T-helper 1 cell treated with Interleukin-12 subunit alpha and Interleukin-12 subunit beta and Interleukin-4 antibody, amounts not matched to agents 30 μg/mL and 1 μg/mL, for 36 hours (primary cell): ENCODE measurements around the gene DPPA4.

Experiments
- H3K27ac Mint-ChIP-seq: one replicate; pipeline ENCODE4 v1.8.0; 2021; ENCODE audit warnings: mild to moderate bottlenecking, mixed read lengths
- H3K27me3 Mint-ChIP-seq: one replicate; pipeline ENCODE4 v1.8.0; 2021; ENCODE audit warnings: low read depth, mixed read lengths
- H3K36me3 Mint-ChIP-seq: one replicate; pipeline ENCODE4 v1.8.0; 2021; ENCODE audit warnings: low read depth, mixed read lengths
- H3K4me1 Mint-ChIP-seq: one replicate; pipeline ENCODE4 v1.8.0; 2021; ENCODE audit warnings: low read depth, mixed read lengths
- H3K4me3 Mint-ChIP-seq: one replicate; pipeline ENCODE4 v1.8.0; 2021; ENCODE audit warnings: mild to moderate bottlenecking, moderate library complexity, mixed read lengths
- H3K9me3 Mint-ChIP-seq: one replicate; pipeline ENCODE4 v1.8.0; 2021; ENCODE audit warnings: mixed read lengths

The DPPA4 gene

DNA sequence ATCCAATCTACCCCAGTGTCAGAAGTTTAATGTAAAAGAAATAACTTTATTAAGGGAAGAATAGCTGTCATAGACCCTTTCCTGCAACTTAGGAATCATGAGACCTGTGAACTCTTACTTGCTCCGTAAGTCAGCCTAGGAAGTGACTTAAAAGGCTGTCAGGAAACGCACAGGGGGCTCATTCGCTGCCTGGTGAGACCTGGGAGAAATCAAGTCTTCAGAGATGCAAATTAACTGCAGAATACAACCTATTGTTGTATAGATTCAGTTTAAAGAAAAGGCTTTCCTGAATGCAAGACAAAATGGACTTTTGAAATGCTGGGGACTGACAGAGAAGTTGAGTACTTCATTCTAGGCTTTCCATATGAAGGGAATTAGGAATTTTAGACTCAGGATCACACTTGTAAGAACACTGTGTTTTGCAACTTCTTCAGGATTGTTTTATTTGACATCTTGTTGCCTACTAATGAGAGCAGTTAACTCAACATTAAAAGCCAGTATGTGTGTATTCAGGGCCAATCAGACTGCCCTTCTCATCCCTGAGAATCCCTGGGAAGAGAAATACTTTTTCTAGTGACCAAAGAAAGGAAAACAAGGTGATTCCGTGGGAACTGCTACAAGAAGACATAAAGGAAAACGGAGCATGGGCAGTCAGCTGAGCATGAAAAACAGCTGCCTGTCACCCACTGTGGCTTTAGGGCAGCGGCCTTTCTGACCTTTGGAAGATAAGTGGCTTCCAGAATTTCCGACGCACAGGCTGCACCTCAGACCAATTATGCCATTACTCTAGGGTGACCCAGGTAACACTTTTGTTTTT is 18.5 kb upstream of the DPPA4 start:
- no peaks in the 10 kb centered on the region for H3K36me3 Mint-ChIP-seq
- no peak overlapping the region for H3K27ac Mint-ChIP-seq
- H3K27me3 Mint-ChIP-seq: peaks cover 6% of the 10 kb centered on the region
- no peaks in the 10 kb centered on the region for H3K4me1 Mint-ChIP-seq
- H3K9me3 Mint-ChIP-seq: no peaks in the 10 kb centered on the region
- H3K4me3 Mint-ChIP-seq: no peak overlapping the region

DNA sequence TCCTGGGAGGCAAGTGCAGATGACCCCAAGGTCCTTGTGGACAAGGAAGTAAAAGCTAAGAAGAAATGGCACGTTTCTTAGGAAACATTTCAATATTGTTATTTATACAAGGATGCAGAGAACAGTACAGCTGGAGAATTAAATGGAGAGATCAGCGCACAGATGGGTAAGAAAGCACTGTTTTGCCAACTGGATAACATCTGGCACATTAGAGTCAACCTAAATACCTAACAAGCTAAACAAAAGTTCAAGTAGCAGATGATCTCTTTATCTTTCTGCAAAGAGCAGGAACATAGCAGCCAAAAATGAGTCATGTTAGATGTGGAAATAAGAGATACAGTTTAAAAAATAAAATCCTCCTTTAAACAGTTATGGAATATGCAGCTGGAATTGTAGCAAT is 15.7 kb upstream of the DPPA4 start:
- H3K27me3 Mint-ChIP-seq: peaks cover 6% of the 10 kb centered on the region
- no peak overlapping the region for H3K4me3 Mint-ChIP-seq
- no peaks in the 10 kb centered on the region for H3K4me1 Mint-ChIP-seq
- no peak overlapping the region for H3K27ac Mint-ChIP-seq
- H3K9me3 Mint-ChIP-seq: no peaks in the 10 kb centered on the region
- no peaks in the 10 kb centered on the region for H3K36me3 Mint-ChIP-seq

DNA sequence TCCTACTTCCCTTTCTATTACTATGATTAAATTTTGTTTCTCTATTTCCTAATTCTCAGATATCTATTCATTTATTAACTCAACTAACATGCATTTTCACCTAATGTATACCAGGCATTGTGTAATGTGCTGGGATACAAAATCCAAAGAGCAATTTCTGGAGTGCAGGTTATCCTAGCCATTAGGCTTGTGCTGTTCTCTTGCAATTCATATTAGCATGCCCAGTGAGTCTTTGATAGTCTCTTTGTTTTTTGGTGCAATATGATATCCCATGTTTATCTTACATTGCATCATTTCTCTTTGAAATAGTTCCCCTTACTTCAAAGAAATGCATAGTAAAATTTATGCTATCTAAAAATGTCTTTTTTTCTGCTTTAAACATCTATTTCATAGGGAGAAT is 13.9 kb upstream of the DPPA4 start:
- H3K27me3 Mint-ChIP-seq: no peaks in the 10 kb centered on the region
- no peaks in the 10 kb centered on the region for H3K9me3 Mint-ChIP-seq

DNA sequence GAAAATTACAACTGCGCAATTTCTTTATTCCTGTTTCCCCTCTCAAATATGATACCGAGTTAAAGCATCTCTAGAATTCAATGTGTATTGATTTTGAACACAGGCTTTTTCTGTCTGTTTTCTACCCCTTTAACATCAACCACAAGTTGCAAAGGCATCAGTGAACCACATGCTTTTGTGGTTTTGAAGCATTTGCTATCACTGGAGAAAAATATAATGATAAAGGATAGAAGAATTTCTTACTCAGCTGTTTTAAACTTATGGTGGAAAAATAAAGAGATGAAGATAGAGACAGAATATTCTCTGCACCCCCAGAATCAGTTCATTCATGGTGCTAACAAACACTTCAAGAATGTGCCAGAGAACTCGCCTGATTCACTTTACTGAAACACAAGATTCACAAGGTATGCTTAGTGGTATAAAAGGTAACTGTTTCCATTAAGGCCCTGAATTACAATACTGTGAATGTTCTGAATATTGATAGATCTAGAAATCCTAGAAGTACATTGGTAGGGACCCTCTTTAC is 9.5 kb upstream of the DPPA4 start:
- no peak overlapping the region for H3K27ac Mint-ChIP-seq
- H3K4me3 Mint-ChIP-seq: no peak overlapping the region
- H3K36me3 Mint-ChIP-seq: no peaks in the 10 kb centered on the region
- no peaks in the 10 kb centered on the region for H3K9me3 Mint-ChIP-seq
- no peaks in the 10 kb centered on the region for H3K4me1 Mint-ChIP-seq
- H3K27me3 Mint-ChIP-seq: no peaks in the 10 kb centered on the region

More for the DNA sequence above, 13.9 kb upstream of the DPPA4 start:
- H3K4me1 Mint-ChIP-seq: no peaks in the 10 kb centered on the region
- no peak overlapping the region for H3K4me3 Mint-ChIP-seq
- H3K36me3 Mint-ChIP-seq: no peaks in the 10 kb centered on the region
- H3K27ac Mint-ChIP-seq: no peak overlapping the region

DNA sequence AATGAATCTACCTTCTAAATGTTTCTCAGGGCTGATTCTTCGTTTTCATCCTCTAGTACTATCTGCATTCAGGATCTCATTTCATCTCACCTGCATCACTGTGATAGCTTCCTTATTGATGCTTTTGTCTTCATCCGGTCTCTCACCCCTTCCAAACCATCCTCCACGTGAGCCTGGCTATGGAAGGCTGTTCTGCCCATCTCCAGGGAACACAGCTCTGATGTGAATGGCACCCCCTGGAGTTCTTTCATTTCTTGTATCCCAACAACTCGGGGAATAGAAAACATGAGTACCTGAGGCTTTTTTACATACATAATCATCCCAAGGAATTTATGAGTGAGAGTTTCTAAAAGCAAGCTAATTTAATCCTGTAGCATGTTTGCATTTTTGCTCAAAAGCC is 8.8 kb upstream of the DPPA4 start:
- Mint-ChIP-seq H3K4me3 (no peak overlapping the region), H3K27ac (no peak overlapping the region), H3K27me3 (no peaks in the 10 kb centered on the region), H3K9me3 (no peaks in the 10 kb centered on the region), H3K4me1 (no peaks in the 10 kb centered on the region), H3K36me3 (no peaks in the 10 kb centered on the region)

DNA sequence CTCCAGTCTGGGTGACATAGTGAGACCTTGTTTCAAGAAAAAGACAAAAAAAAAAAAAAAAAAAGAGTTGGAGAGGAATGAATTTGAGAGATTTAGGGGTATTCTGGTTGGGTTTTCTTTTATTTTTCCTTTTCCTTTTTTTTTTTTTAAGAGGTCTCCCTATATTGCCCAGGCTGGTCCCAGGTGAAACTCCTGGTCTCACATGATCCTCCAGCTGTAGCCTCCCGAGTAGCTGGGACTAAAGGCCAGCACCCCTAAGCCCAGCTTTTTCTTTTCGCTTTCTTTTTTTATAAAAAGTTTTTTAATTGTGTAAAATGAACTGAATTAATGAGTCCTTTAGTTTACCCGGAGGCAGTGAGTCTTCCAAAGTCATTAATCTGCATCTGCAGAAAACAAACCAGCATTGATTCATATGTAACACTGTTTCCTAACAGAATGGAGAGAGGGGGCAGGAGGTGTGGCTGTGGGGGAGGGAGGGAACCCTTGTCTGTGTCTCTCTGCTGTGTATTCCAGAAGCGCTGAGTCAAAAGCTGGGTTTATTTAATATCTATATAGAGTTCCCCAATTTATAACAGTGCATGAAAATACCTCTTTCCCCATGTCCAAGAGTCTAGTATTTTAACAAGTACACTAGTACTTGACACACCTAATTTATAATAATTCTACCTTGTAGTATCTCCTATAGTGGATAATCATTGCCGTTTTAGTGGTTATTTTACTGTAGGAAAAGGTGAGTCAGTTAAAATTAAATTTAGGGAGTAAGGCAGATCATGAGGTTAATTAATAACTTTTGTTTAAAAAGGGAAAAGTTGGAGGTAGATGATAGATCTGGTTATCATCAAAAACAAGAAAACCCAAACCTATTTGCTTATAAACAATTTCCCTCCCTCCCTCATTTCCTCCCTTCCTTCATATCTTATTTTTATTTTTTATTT is 2.6 kb upstream of the DPPA4 start:
- H3K4me1 Mint-ChIP-seq: peaks cover 2% of the 10 kb centered on the region
- H3K4me3 Mint-ChIP-seq: no peak overlapping the region
- peaks cover 30% of the 10 kb centered on the region for H3K27me3 Mint-ChIP-seq
- peaks cover 3% of the 10 kb centered on the region for H3K36me3 Mint-ChIP-seq
- H3K27ac Mint-ChIP-seq: no peak overlapping the region
- no peaks in the 10 kb centered on the region for H3K9me3 Mint-ChIP-seq

DNA sequence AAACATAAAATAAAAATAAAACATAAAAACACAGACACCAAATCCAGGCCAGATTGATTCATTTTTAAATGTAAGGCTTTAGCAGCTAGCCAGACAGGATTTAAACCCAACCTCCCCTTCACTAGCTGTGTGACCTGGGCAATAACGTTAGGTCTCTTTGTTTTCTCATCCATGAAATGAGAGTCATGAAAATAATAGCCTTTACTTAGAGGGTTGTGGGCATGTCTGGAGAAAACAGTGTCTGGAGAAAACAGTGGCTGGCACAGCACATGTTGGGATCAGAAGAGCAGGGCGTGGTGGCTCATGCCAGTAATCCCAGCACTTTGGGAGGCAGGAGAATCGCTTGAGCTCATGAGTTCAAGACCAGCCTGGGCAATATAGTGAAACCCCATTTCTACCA is 1.9 kb upstream of the DPPA4 start:
- Mint-ChIP-seq H3K4me3 (no peak overlapping the region), H3K4me1 (peaks cover 2% of the 10 kb centered on the region), H3K36me3 (peaks cover 3% of the 10 kb centered on the region), H3K27me3 (peaks cover 30% of the 10 kb centered on the region), H3K9me3 (no peaks in the 10 kb centered on the region), H3K27ac (no peak overlapping the region)

DNA sequence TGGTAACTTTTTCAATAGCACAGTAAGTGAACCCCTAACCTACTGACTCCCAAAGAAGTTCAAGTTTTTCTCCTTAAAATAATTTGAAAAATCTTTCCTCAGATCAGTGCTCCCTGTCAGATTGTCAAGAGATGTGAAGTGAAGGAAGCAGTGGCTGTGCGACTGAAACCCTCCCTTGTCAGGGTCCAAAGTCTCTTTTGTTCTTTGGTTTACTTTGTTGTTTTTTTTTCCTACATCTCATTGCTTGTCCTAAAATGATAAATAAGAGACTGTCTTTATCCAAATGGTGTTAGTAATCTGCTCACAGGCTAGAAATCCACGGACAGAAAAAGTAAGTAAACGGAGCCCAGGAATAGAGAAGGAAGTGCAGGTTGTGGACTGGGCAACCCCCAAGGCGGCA is 976 bp upstream of the DPPA4 start:
- H3K9me3 Mint-ChIP-seq: no peaks in the 10 kb centered on the region
- no peak overlapping the region for H3K4me3 Mint-ChIP-seq
- H3K36me3 Mint-ChIP-seq: peaks cover 3% of the 10 kb centered on the region
- peaks cover 2% of the 10 kb centered on the region for H3K4me1 Mint-ChIP-seq
- no peak overlapping the region for H3K27ac Mint-ChIP-seq
- H3K27me3 Mint-ChIP-seq: peaks cover 30% of the 10 kb centered on the region

DNA sequence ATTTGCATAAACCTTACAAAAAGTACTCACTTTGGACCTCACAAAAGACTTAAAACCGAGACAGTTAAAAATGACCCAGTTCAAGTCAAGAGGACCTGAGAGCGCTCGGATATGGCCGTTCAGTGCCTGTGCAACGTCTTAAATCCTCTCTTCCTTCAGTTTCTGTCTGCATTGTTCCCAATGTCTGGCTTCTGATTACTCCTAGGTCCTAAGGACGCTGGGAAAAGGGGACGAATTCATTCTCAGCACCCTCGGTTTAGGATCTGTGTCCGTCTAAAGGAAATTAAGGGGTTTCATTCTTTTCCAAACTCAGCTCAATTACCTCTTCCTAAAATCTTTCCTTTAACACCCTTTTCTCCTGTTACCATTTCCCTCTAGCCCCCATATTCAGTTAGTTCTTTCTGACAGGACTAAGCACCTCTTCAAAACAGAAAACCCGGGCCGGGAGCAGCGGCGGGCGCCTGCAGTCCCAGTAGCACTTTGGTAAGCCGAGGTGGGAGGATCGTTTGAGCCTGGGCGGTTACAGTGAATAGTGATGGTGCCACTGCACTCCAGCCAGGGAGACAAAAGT is 970 bp downstream of the DPPA4 start:
- Mint-ChIP-seq H3K9me3 (no peaks in the 10 kb centered on the region), H3K4me3 (peak overlapping the region; percentile 41), H3K27ac (no peak overlapping the region), H3K4me1 (peaks cover 2% of the 10 kb centered on the region), H3K27me3 (peaks cover 30% of the 10 kb centered on the region), H3K36me3 (peaks cover 3% of the 10 kb centered on the region)

DNA sequence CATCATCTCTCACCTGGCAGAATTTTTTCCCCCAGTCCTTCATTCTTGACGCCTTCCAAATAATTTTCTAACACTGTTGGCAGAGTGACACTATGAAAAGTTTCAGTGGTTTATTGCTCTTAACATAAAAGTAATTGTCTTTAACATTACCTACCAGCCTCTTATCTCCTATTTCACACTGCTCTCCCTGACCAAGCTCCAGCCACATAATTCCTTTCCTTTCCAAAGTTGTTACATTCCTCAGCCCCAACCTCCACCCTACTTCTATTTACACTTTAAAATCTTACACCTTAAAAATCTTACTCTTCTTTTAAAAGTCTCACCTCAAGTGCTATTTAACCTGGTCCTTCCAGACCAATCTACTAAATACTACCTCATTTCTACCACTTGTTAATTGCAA is 2.8 kb downstream of the DPPA4 start:
- H3K27ac Mint-ChIP-seq: no peak overlapping the region
- H3K9me3 Mint-ChIP-seq: no peaks in the 10 kb centered on the region
- H3K36me3 Mint-ChIP-seq: peaks cover 3% of the 10 kb centered on the region
- peaks cover 2% of the 10 kb centered on the region for H3K4me1 Mint-ChIP-seq
- no peak overlapping the region for H3K4me3 Mint-ChIP-seq
- H3K27me3 Mint-ChIP-seq: peaks cover 30% of the 10 kb centered on the region

DNA sequence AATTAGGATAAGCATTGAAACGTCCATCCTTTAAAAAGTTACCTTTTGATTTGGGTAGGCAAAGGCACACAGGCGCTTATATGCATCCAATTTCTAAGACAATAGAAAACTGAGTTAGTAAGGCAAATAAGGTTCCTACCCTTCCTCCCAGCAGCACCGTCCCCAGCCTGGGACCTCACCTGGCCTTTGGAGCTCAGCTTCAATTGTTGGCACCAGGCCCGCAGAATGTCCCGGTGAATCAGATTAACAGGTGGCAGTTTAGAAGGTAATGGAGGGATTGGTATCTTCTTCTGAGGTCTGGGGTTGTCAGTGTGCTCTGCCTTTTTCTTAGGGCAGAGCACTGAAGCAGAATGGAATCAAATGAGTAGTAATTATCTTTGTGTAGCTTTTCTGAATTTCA is 5.7 kb downstream of the DPPA4 start:
- Mint-ChIP-seq H3K4me1 (peaks cover 2% of the 10 kb centered on the region), H3K36me3 (no peaks in the 10 kb centered on the region), H3K27me3 (peaks cover 12% of the 10 kb centered on the region), H3K9me3 (no peaks in the 10 kb centered on the region), H3K27ac (no peak overlapping the region), H3K4me3 (no peak overlapping the region)

DNA sequence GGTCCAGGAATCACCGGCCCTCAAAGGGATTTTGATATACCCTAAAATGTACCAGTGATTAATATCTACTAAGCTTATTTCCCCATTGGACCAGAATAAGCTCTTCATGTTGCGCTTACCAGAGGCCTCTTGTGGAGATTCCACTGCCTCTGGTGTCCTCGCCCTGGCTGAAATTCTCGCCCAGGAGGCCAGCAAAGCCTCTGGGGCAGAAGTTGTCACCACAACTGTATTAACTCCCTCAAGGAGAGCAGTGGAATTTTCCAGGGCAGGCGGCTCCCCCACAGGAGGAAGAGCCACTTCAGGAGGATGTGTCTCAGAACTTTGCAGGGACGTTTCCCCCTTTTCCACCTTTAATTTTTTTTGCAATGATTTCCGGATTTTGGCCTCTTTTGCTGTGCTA is 6.9 kb downstream of the DPPA4 start:
- no peaks in the 10 kb centered on the region for H3K36me3 Mint-ChIP-seq
- H3K27me3 Mint-ChIP-seq: peaks cover 4% of the 10 kb centered on the region
- H3K4me3 Mint-ChIP-seq: no peak overlapping the region
- H3K27ac Mint-ChIP-seq: no peak overlapping the region
- no peaks in the 10 kb centered on the region for H3K4me1 Mint-ChIP-seq
- no peaks in the 10 kb centered on the region for H3K9me3 Mint-ChIP-seq

DNA sequence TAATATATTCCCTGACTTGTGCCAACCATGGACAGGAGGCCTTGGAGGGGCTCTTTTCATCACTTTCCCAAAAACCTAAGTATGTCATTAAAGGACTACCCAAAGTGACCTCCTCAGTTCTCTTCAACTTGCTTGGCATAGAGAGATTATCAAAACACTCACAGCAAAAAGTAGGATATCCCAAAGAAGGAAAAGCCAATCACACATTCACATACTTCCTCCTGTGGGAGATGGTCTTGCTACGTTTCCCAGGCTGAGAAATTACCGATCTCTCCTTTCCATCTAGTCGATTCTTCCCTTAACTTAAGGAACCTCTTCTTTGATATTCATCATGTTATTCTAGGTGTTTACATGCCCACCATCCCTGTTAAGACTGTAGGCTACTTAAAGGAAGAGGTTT is 9.1 kb downstream of the DPPA4 start:
- no peak overlapping the region for H3K27ac Mint-ChIP-seq
- H3K4me3 Mint-ChIP-seq: no peak overlapping the region
- no peaks in the 10 kb centered on the region for H3K4me1 Mint-ChIP-seq
- H3K27me3 Mint-ChIP-seq: no peaks in the 10 kb centered on the region
- no peaks in the 10 kb centered on the region for H3K36me3 Mint-ChIP-seq
- H3K9me3 Mint-ChIP-seq: no peaks in the 10 kb centered on the region

DNA sequence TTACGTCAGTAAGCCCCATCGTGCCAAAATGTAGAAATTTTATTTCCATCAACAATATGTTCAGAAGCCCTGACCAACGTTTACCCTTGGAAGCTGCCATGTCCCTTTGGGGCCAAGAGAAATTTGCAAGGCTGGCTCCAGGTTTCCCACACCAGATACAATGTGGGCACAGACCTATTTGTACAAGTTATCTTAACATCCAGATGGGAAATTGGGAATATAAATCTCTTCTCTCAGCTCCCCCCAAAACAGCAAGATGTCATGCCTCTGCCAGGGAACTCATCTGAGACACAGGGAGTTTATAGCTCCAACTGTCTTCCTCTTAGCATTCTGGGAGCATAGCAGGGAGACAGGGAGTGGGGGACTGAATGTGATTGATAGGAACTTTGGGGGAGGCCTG is 11.7 kb downstream of the DPPA4 start:
- no peaks in the 10 kb centered on the region for H3K9me3 Mint-ChIP-seq
- H3K4me3 Mint-ChIP-seq: no peak overlapping the region
- H3K27me3 Mint-ChIP-seq: no peaks in the 10 kb centered on the region
- H3K27ac Mint-ChIP-seq: no peak overlapping the region
- H3K36me3 Mint-ChIP-seq: no peaks in the 10 kb centered on the region
- H3K4me1 Mint-ChIP-seq: no peaks in the 10 kb centered on the region
